HepG2 (cell line): ENCODE measurements around the gene MRGPRF. TPM values are rescaled to one million over a fixed set of nuclear protein-coding genes. Genes with fewer than 3 reads are reported as not detected.
A peak's percentile ranks its signal among the peaks of the same experiment; 100 is the strongest.

Experiments used
- ATAC-seq: fragments of 200-7000 bp; cut with Tn5 transposase; 3 replicates; pipeline ENCODE4 v1.9.1; 2020; ENCODE audit warnings: mild to moderate bottlenecking, moderate library complexity
- BruUV-seq: library from RNA; stranded (reverse); fragments of 400-500 nt; replicated peaks from 2 replicates; lab custom pipeline; 2021; lab: Mats Ljungman, UMichigan
- CTCF ChIA-PET: fragments of 300-600 bp; formaldehyde crosslinking; extraction: SDS; loops from one replicate; lab custom pipeline; 2021; ENCODE audit warnings: low total read pairs, inconsistent platforms, low intra/inter-chr PET ratio; lab: Yijun Ruan, JAX
- POLR2A ChIA-PET: fragments of 350-600 bp; sonication (Branson Sonifier 250); formaldehyde crosslinking; loops from one replicate; lab custom pipeline; 2020; ENCODE audit warnings: antibody characterized with exemption, inconsistent platforms; lab: Yijun Ruan, JAX
- DNase-seq: peaks from one replicate; pipeline ENCODE4 v3.0.0-alpha.2; 2015; ENCODE audit warnings: low spot score
- FAIRE-seq: peaks from 3 replicates; lab custom pipeline; 2011; peaks lifted over from hg19 to GRCh38; lab: Jason Lieb, UNC
- H2AFZ ChIP-seq: one replicate; pipeline ENCODE4 v1.6.1; 2011; ENCODE audit warnings: low read length, inconsistent platforms
- H3K27ac ChIP-seq: fragments of 300-600 bp; 3 replicates; pipeline ENCODE4 v1.8.0; 2011; ENCODE audit warnings: mixed run types, mild to moderate bottlenecking, mixed read lengths, low read length, inconsistent platforms; ENCODE audit not compliant: insufficient read depth; ENCODE audit errors: extremely low read length
- H3K27me3 ChIP-seq, 2 experiments: fragments of 200-600 bp in 1 of 2; 2 replicates in 1 of 2; 3 replicates in 1 of 2; pipeline versions ENCODE4 v1.6.0 to v1.8.0; 2011; ENCODE audit warnings: low read length in 2 of 2, mild to moderate bottlenecking in 2 of 2, moderate library complexity in 2 of 2, inconsistent platforms in 1 of 2; ENCODE audit not compliant: insufficient read depth in 2 of 2, control insufficient read depth in 1 of 2
- H3K36me3 ChIP-seq, 2 experiments: fragments of 200-600 bp in 1 of 2; replicated peaks in 1 of 2; 2 replicates in 1 of 2; 3 replicates in 1 of 2; pipeline versions ENCODE4 v1.5.1 to v1.8.0; 2011; ENCODE audit warnings: low read length in 2 of 2, inconsistent platforms in 1 of 2; ENCODE audit not compliant: insufficient read depth in 2 of 2, control insufficient read depth in 1 of 2
- H3K4me1 ChIP-seq: 2 replicates; pipeline ENCODE4 v1.5.1; 2012; ENCODE audit warnings: low read length, inconsistent platforms; ENCODE audit not compliant: insufficient read depth
- H3K4me2 ChIP-seq: 2 replicates; pipeline ENCODE4 v1.6.0; 2011; ENCODE audit warnings: low read depth, low read length, inconsistent platforms
- H3K4me3 ChIP-seq, 3 experiments: fragments of 200-600 bp in 1 of 3; sonication (generic), shearing (Covaris generic) in 1 of 3; replicated peaks in 1 of 3; 2 replicates each; pipeline ENCODE4 v1.5.1; 2011 to 2016; ENCODE audit warnings: low read length in 3 of 3, inconsistent platforms in 2 of 3, low read depth in 2 of 3, mild to moderate bottlenecking in 2 of 3, control low read depth in 1 of 3, mixed read lengths in 1 of 3; ENCODE audit not compliant: insufficient read depth in 1 of 3
- H3K79me2 ChIP-seq: one replicate; pipeline ENCODE4 v1.6.1; 2011; ENCODE audit warnings: low read length, inconsistent platforms; ENCODE audit not compliant: insufficient read depth
- H3K9ac ChIP-seq: 2 replicates; pipeline ENCODE4 v1.6.0; 2011; ENCODE audit warnings: mild to moderate bottlenecking, low read depth, low read length, inconsistent platforms; ENCODE audit not compliant: insufficient read depth
- H3K9me3 ChIP-seq: 2 replicates; pipeline ENCODE4 v1.5.1; 2012; ENCODE audit warnings: mild to moderate bottlenecking, low read length
- H4K20me1 ChIP-seq: 2 replicates; pipeline ENCODE4 v1.6.0; 2011; ENCODE audit warnings: inconsistent platforms, mild to moderate bottlenecking, low read length, moderate library complexity; ENCODE audit not compliant: insufficient read depth
- MAFK ChIP-seq, 2 experiments: IDR thresholded peaks in 1 of 2; conservative IDR thresholded peaks in 1 of 2; 2 replicates each; pipeline ENCODE4 v1.6.1; 2011; ENCODE audit warnings: improper control_type of control experiment in 2 of 2, low read length in 2 of 2
- NCOR1 ChIP-seq: fragments of 200-600 bp; sonication (generic); IDR thresholded peaks from 2 replicates; pipeline ENCODE4 v1.7.0; 2017; ENCODE audit warnings: antibody characterized with exemption, low read length, borderline replicate concordance
- NR2C2 ChIP-seq: sonication (generic); formaldehyde crosslinking; IDR thresholded peaks from 2 replicates; pipeline ENCODE4 v1.4.0; 2020; ENCODE audit warnings: missing genetic modification reagents, mild to moderate bottlenecking, moderate library complexity, borderline replicate concordance
- SP5 ChIP-seq: IDR thresholded peaks from 2 replicates; pipeline ENCODE4 v1.6.1; 2016; ENCODE audit warnings: low read depth, borderline replicate concordance
- SYNCRIP ChIP-seq: fragments of 200-400 bp; formaldehyde crosslinking; IDR thresholded peaks from 2 replicates; pipeline ENCODE4 v1.6.1; 2018; ENCODE audit warnings: mild to moderate bottlenecking, low read depth, low read length; ENCODE audit not compliant: insufficient read depth
- TBX2 ChIP-seq: sonication (generic); formaldehyde crosslinking; IDR thresholded peaks from 2 replicates; pipeline ENCODE4 v1.5.0; 2020; ENCODE audit warnings: missing genetic modification reagents, mild to moderate bottlenecking, borderline replicate concordance
- ZNF432 ChIP-seq: sonication (generic); formaldehyde crosslinking; IDR thresholded peaks from 2 replicates; pipeline ENCODE4 v1.5.0; 2020; ENCODE audit warnings: missing genetic modification reagents, mild to moderate bottlenecking, borderline replicate concordance
- WGBS: methylation state at CpG from one replicate; pipeline ENCODE4 v1.1.6; 2017; ENCODE audit warnings: low lambda C conversion rate; 5-methylcytosine and 5-hydroxymethylcytosine counted together
- in situ Hi-C: cut with HindIII; loops from 2 replicates; pipeline ENCODE4 v1.10.0; 2017; ENCODE audit warnings: low pct_unique_long_range_greater_than_20kb; ENCODE audit not compliant: extremely low pct_ligation_motif_present
- intact Hi-C: fragments of 100-400 bp; cut with micrococcal nuclease; formaldehyde crosslinking; loops from one replicate; pipeline ENCODE4 v1.10.0; 2022; ENCODE audit not compliant: unreplicated experiment
- polyA plus RNA-seq, 8 experiments: library from polyadenylated mRNA; depleted of rRNA in 3 of 8; stranded (reverse) in 7 of 8; unstranded in 1 of 8; fragments of >200 nt; fragmentation: Illumina TruSeq in 4 of 8; extraction: Trizol in 4 of 8; gene quantifications; 2 replicates each; pipeline versions ENCODE4 v1.2.1 to v1.2.3, GENCODE V29; 2011 to 2016; ENCODE audit warnings: low read depth in 4 of 8, missing spikeins in 1 of 8, mixed read lengths in 1 of 8; ENCODE audit not compliant: insufficient read depth in 1 of 8
- total RNA-seq, 5 experiments: library from RNA; depleted of rRNA; stranded (reverse); fragments of >200 nt; fragmentation: Illumina TruSeq; extraction: Trizol; gene quantifications; 2 replicates each; pipeline ENCODE4 v1.2.3, GENCODE V29; 2016; ENCODE audit warnings: low read depth in 1 of 5
- TF ChIP-seq, protein P1 (sequence below): IDR thresholded peaks from 2 replicates; pipeline ENCODE4 v1.6.1; 2012; ENCODE audit warnings: low read depth, low read length, improper control_type of control experiment
- TF ChIP-seq, protein P2 (sequence below): sonication (generic); formaldehyde crosslinking; IDR thresholded peaks from 2 replicates; pipeline ENCODE4 v1.4.0; 2020; ENCODE audit warnings: missing genetic modification reagents
- TF ChIP-seq, protein P3 (sequence below): sonication (generic); formaldehyde crosslinking; IDR thresholded peaks from 2 replicates; pipeline ENCODE4 v1.8.0; 2022; ENCODE audit warnings: low read depth, missing genetic modification reagents
- TF ChIP-seq, protein P4 (sequence below): sonication (generic); formaldehyde crosslinking; IDR thresholded peaks from 2 replicates; pipeline ENCODE4 v1.8.1; 2023; ENCODE audit warnings: mild to moderate bottlenecking, missing genetic modification reagents
- TF ChIP-seq, protein P5 (sequence below): fragments of 450-650 bp; IDR thresholded peaks from 2 replicates; pipeline ENCODE4 v1.6.1; 2017; ENCODE audit warnings: mild to moderate bottlenecking

MRGPRF gene
- total and polyA plus RNA-seq, 2 of the 13 experiments (the other 11 are each of a cell fraction or from before 2014, with no cell fraction given): not detected

DNA sequence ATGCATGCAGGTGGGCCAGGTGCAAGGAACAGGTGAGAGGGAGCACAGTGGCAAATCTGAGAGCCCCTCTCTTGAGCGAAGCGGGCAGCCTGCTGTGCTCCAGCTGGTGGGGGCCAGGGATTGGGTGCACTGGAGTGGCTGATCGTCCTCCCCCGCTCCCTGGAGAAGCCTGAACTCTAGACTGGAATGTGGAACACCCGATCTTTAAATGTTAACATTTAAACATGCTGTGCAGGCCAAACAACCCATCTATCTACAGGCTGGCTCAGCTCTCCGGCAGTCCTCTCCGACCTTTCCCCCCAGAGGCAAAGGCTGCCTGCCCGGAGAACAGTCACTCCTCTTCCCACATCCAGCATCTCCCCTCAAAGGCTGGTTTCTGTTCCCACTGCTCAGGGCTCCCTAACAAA lies 5.1 kb downstream of the MRGPRF start (continued):
- TF ChIP-seq NCOR1 (no peak), SP5 (CRISPR knock-in tag) (no peak)
- TF ChIP-seq, protein P1, sequence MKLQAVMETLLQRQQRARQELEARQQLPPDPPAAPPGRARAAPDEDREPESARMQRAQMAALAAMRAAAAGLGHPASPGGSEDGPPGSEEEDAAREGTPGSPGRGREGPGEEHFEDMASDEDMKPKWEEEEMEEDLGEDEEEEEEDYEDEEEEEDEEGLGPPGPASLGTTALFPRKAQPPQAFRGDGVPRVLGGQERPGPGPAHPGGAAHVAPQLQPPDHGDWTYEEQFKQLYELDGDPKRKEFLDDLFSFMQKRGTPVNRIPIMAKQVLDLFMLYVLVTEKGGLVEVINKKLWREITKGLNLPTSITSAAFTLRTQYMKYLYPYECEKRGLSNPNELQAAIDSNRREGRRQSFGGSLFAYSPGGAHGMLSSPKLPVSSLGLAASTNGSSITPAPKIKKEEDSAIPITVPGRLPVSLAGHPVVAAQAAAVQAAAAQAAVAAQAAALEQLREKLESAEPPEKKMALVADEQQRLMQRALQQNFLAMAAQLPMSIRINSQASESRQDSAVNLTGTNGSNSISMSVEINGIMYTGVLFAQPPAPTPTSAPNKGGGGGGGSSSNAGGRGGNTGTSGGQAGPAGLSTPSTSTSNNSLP: no peak

DNA sequence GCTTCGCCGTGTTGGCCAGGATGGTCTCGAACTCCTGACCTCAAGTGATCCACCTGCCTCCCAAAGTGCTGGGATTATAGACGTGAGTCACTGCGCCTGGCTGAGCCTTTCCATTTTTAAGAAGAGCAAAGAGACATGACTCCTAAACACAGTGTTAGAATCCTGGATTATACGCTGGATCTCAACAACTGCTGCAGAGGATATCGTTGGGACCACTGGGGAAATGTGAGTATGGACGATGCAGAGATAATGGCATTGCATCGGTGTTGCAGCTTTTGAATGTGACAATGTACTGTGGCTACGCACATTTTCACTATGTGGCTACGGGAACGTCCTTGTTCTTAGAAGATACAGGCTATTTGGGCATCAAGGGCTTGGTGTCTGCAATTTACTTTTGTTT lies 6.2 kb downstream of the MRGPRF start:
- intact Hi-C loops: loop anchor here (1.0 kb wide), 1 partner anchor 37 kb away; no protein-coding TSS in a partner anchor
- POLR2A ChIA-PET: no interaction called here
- H4K20me1 ChIP-seq: no peaks in the 10 kb centered on the region
- no peak for FAIRE-seq
- H2AFZ ChIP-seq: no peak overlapping the region
- no peak overlapping the region for H3K27ac ChIP-seq
- H3K79me2 ChIP-seq: no peaks in the 10 kb centered on the region
- WGBS: 79% methylated on average over 12 of the region's 12 CpGs
- peak overlapping the region; percentile 68; the same call in 1 of the 2 replicates for H3K4me2 ChIP-seq
- TF ChIP-seq MAFK (conservative IDR thresholded peaks at IDR 0.05 in 1 of 2, IDR thresholded peaks at IDR 0.05 in 1 of 2; ENCODE audit: low read length in 2 of 2) (no peak), NR2C2 (CRISPR knock-in tag) (no peak), ZNF432 (no peak), SYNCRIP (no peak), TBX2 (CRISPR knock-in tag) (no peak)
- TF ChIP-seq, protein P2, sequence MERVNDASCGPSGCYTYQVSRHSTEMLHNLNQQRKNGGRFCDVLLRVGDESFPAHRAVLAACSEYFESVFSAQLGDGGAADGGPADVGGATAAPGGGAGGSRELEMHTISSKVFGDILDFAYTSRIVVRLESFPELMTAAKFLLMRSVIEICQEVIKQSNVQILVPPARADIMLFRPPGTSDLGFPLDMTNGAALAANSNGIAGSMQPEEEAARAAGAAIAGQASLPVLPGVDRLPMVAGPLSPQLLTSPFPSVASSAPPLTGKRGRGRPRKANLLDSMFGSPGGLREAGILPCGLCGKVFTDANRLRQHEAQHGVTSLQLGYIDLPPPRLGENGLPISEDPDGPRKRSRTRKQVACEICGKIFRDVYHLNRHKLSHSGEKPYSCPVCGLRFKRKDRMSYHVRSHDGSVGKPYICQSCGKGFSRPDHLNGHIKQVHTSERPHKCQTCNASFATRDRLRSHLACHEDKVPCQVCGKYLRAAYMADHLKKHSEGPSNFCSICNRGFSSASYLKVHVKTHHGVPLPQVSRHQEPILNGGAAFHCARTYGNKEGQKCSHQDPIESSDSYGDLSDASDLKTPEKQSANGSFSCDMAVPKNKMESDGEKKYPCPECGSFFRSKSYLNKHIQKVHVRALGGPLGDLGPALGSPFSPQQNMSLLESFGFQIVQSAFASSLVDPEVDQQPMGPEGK (CRISPR knock-in tag): no peak
- TF ChIP-seq, protein P3, sequence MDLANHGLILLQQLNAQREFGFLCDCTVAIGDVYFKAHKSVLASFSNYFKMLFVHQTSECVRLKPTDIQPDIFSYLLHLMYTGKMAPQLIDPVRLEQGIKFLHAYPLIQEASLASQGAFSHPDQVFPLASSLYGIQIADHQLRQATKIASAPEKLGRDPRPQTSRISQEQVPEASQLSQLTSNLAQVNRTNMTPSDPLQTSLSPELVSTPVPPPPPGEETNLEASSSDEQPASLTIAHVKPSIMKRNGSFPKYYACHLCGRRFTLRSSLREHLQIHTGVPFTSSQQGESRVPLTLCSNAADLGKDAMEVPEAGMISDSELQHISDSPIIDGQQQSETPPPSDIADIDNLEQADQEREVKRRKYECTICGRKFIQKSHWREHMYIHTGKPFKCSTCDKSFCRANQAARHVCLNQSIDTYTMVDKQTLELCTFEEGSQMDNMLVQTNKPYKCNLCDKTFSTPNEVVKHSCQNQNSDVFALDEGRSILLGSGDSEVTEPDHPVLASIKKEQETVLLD (CRISPR knock-in tag): no peak
- TF ChIP-seq, protein P4, sequence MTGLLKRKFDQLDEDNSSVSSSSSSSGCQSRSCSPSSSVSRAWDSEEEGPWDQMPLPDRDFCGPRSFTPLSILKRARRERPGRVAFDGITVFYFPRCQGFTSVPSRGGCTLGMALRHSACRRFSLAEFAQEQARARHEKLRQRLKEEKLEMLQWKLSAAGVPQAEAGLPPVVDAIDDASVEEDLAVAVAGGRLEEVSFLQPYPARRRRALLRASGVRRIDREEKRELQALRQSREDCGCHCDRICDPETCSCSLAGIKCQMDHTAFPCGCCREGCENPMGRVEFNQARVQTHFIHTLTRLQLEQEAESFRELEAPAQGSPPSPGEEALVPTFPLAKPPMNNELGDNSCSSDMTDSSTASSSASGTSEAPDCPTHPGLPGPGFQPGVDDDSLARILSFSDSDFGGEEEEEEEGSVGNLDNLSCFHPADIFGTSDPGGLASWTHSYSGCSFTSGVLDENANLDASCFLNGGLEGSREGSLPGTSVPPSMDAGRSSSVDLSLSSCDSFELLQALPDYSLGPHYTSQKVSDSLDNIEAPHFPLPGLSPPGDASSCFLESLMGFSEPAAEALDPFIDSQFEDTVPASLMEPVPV (CRISPR knock-in tag): no peak
- TF ChIP-seq, protein P5, sequence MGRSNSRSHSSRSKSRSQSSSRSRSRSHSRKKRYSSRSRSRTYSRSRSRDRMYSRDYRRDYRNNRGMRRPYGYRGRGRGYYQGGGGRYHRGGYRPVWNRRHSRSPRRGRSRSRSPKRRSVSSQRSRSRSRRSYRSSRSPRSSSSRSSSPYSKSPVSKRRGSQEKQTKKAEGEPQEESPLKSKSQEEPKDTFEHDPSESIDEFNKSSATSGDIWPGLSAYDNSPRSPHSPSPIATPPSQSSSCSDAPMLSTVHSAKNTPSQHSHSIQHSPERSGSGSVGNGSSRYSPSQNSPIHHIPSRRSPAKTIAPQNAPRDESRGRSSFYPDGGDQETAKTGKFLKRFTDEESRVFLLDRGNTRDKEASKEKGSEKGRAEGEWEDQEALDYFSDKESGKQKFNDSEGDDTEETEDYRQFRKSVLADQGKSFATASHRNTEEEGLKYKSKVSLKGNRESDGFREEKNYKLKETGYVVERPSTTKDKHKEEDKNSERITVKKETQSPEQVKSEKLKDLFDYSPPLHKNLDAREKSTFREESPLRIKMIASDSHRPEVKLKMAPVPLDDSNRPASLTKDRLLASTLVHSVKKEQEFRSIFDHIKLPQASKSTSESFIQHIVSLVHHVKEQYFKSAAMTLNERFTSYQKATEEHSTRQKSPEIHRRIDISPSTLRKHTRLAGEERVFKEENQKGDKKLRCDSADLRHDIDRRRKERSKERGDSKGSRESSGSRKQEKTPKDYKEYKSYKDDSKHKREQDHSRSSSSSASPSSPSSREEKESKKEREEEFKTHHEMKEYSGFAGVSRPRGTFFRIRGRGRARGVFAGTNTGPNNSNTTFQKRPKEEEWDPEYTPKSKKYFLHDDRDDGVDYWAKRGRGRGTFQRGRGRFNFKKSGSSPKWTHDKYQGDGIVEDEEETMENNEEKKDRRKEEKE: no peak
- TF ChIP-seq, all 625 proteins: peak for 0
- H3K27me3 ChIP-seq: peaks cover 16 to 46% of the 10 kb centered on the region in 2 experiments
- CTCF ChIA-PET: no interaction called here
- H3K36me3 ChIP-seq: no peaks in the 10 kb centered on the region
- H3K4me3 ChIP-seq: no peak overlapping the region
- H3K9ac ChIP-seq: no peak overlapping the region
- ATAC-seq (no peak), DNase-seq (no peak)
- peaks cover 33% of the 10 kb centered on the region for H3K4me1 ChIP-seq
- no peaks in the 10 kb centered on the region for H3K9me3 ChIP-seq
- in situ Hi-C loops: no loop called here
- BruUV-seq: no TSS peak
